ENCODE results near the gene ZRANB3. TPM values are rescaled to one million over a fixed set of nuclear protein-coding genes. Genes with fewer than 3 reads are reported as not detected.
"Not testable (repeated sequence)": the region's sequence is repeated elsewhere in the genome, so short reads cannot be mapped to it uniquely, and the experiment has no call there.

Gene ZRANB3
- total RNA-seq, 1 donor from 2014 or later, result 14.6 TPM

DNA sequence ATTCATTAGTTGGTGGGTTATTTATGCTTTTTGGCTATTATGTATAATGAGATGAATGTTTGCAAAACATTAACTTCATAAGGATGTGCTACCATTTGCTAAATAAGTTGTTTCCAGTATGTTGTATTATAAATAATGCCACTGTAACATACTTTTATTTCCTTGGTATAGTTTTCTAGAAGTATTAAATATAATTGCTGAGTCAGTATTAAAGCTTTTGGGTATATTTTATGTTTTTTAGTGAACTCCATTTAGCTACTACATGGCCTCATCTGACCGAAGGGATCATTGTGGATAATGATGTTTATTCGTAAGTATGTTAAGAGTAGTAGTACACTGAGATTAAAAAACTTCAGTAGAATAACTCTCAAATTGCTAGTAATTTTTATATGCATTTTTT is 405.1 kb downstream of the ZRANB3 start:
- DNase-seq (ENCODE audit: low read depth), result no peak

- peak; percentile 31 for DNase-seq (ENCODE audit: low read depth)
Measured at GRCh38 chr2:135124924-135125886, 405.8 kb downstream of the ZRANB3 start.

DNA sequence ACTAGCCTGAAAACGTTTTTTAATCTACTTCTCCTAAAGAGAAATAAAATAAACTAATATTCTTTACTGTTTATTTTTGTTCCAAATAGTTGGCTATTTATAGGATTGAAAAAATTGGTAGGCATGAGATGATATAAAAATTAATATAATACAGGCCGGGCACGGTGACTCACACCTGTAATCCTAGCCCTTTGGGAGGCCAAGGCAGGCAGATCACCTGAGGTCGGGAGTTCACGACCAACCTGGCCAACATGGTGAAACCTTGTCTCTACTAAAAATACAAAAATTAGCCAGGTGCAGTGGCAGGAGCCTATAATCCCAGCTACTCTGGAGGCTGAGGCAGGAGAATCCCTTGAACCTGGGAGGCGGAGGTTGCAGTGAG is 409.4 kb downstream of the ZRANB3 start:
- DNase-seq (ENCODE audit: low read depth), result not testable (repeated sequence)

GRCh38 chr2:135121016-135121657 is 409.9 kb downstream of the ZRANB3 start:
- peak; percentile 70 for DNase-seq (ENCODE audit: low read depth)

DNA sequence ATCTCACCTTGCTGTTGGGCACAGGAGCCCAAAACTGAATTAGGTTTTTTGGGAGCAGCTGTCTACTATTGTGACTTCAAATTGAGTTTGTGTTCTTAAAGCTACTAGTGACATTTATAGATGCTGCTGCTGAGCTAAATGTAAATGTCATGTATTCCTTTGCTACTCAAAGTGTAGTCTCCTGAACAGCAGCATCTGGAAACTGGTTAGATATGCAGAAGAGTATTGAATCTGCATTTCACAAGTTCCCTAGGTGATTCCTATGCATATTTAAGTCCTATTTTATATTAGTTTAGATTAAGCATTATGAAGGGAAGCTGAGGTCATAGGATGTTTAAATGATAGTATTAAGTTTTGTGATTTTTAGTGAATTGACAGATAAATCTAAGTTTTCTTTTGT is 411.4 kb downstream of the ZRANB3 start:
- no peak for DNase-seq (ENCODE audit: low read depth)

DNA sequence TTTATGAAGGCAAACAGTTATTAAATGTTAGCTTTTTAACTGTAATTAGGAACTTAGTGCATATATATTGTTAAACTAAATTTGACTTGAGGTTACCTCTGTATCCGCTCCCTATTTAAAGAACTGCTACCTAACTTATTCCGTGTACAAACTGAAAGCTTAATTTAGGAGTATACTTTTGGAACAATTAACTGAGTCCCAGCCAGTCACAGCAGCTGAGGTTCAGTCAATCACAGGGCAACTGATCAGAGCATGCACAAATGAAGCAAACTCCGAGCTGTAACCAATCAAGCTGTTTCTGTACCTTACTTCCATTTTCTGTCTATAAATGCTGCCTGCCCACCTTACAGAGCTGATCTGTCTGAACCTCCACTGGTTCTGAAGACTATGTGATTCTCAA is 417.7 kb downstream of the ZRANB3 start:
- DNase-seq (ENCODE audit: low read depth), result no peak

GRCh38 chr2:135105513-135106316 is 425.3 kb downstream of the ZRANB3 start:
- not testable (repeated sequence) for DNase-seq (ENCODE audit: low read depth)

GRCh38 chr2:135103843-135104242 is 427.2 kb downstream of the ZRANB3 start:
- DNase-seq (ENCODE audit: low read depth), result no peak

DNA sequence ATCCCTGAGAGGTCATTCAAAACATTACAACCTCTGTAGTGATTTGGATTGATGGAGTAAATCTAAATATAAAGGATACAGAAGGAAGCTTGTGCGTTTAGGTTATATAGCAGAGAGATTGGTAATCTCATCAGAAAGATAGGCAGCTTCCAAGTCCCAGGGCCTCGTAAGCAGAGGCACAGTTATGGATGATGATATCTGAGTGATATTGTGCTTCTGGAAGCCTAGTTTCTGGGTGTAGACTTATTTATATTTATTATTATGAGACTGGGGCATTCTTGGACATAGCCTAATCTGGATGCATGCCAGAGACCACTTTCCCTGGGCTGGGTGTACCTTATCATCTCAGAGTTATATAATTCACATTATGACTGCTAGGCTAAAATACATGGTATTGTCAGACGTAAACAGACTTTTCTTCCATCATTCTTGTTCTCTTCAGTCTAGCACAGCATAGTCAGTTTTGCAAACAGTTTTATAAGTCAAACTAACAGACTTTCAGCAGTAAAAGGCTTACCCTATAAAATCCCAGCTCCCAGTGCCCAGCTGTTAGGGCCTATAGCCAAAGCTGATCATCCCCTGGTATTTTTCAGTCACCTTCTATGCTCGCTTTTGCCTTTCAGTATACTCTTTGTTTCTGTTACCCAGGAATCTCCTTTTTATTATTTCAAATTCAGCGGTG is 431.1 kb downstream of the ZRANB3 start:
- DNase-seq (ENCODE audit: low read depth), result no peak

- no peak for DNase-seq (ENCODE audit: low read depth)
Measured at GRCh38 chr2:135097532-135098231, 433.3 kb downstream of the ZRANB3 start.

DNA sequence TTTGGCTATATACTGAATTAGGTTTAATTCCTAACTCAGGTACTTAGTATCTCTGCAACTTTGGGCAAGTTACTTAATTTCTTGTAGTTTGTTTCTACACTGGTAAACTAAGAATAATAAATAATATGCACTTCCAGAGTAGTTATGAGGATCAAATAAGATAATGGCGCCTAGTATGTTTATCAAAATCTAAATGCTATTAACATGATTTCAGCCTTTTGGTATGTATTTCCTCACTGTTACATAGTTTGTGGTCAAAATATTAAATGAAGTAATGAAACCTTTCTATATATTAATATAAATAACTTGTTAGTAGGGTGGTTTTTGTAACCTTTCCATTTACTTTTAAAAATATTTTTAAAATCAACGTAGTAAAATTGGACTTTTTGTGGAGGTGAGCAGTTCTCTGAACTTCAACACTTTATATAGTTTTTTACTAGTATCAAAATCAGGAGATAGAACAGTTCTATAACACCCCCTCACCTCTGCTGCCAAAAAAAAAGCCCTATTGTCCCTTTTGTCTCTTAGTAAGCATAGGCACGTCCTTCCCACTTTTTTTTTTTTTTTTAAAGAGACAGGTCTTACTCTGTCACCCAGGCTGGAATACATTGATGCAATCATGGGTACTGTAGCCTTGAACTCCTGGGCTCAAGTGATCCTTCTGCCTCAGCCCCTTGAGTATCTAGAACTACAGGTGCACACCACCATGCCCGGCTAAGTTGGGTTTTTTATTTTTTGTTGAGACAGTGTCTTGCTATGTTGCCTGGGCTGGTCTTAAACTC is 434.2 kb downstream of the ZRANB3 start:
- no peak for DNase-seq (ENCODE audit: low read depth)

- no peak for DNase-seq (ENCODE audit: low read depth)
Measured at GRCh38 chr2:135095591-135095990, 435.4 kb downstream of the ZRANB3 start.

GRCh38 chr2:135094508-135094907 is 436.5 kb downstream of the ZRANB3 start:
- DNase-seq (ENCODE audit: low read depth), result no peak

DNA sequence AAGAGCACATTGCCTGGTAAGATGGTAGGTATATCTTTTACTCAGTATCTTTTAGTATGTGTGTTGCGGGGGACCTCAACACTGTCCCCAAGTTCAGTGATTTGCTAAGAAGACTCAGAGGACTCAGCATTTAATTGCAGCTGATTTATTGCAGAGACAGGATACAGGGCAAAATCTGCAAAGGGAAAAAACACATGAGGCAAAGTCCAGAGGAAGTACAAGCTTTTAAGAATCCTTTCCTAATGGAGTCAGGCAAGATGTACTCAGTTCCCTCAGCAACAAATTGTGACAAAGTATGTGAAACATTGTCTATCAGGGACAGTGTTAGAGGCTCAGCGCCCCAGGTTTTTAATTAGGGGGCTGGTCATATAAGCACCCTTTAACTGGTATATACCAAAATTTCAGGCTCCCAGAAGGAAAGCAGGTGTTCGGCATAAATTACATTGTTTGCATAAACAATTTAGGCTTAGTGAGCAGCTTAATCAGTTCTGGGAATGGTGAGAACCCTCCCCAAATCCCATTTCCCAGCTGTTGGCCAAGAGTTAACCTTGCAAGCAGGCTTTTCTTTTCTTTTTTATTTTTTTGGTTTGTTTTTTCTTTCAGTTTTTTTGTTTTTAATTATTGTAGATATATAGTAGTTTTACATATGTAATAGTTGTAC is 437.2 kb downstream of the ZRANB3 start:
- no peak for DNase-seq (ENCODE audit: low read depth)

- no peak for DNase-seq (ENCODE audit: low read depth)
Measured at GRCh38 chr2:135093193-135093592, 437.8 kb downstream of the ZRANB3 start.

DNA sequence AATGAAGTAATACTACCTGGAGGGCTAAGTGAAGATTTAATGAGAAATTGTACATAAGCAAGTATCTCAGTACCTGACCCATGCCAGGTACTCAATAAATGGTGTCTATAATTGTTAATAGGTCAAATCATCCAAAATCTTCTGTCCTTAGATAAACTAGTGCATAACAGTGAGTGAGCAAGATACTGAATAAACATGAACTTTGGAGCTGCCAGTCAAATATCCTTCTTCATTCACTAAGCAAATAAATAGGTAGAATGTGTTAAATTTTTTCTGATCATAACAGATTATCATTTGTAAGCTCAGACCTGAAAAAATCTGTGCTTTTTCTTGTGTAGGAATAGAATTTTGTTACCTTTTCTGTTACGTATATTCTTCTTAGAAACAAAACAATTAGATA is 439.3 kb downstream of the ZRANB3 start:
- DNase-seq (ENCODE audit: low read depth), result no peak

DNA sequence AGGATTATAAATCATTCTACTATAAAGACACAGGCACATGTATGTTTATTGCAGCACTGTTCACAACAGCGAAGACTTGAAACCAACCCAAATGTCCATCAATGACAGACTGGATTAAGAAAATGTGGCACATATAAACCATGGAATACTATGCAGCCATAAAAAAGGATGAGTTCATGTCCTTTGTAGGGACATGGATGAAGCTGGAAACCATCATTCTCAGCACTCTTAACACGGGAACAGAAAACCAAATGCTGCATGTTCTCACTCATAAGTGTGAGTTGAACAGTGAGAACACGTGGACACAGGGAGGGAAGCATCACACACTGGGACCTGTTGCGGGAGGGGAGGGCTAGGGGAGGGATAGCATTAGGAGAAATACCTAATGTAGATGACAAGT is 441.4 kb downstream of the ZRANB3 start:
- DNase-seq (ENCODE audit: low read depth), result not testable (repeated sequence)

Measured in renal cortical epithelial cell (primary cell).